Smooth muscle cell (in vitro differentiated cells): ENCODE measurements around the gene UBE2E2. TPM values are rescaled to one million over a fixed set of nuclear protein-coding genes. Genes with fewer than 3 reads are reported as not detected.
A peak's percentile ranks its signal among the peaks of the same experiment; 100 is the strongest.

Experiments
- DNase-seq: peaks from one replicate; lab custom pipeline; 2025; ENCODE audit not compliant: unreplicated experiment; lab: John Stamatoyannopoulos, UW
- H2AFZ ChIP-seq: fragments of 200-600 bp; sonication (generic); 2 replicates; pipeline ENCODE4 v1.6.0; 2016; ENCODE audit warnings: antibody characterized with exemption, low read depth, mild to moderate bottlenecking
- H3F3A ChIP-seq: fragments of 200-600 bp; sonication (generic); 2 replicates; pipeline ENCODE4 v1.6.0; 2017; ENCODE audit warnings: antibody characterized with exemption, low read depth
- H3K27ac ChIP-seq: fragments of 200-600 bp; sonication (generic); 2 replicates; pipeline ENCODE4 v1.5.1; 2016; ENCODE audit warnings: low read depth, mild to moderate bottlenecking
- H3K27me3 ChIP-seq: fragments of 200-600 bp; sonication (generic); 2 replicates; pipeline ENCODE4 v1.6.1; 2016; ENCODE audit warnings: low read depth, mild to moderate bottlenecking
- H3K36me3 ChIP-seq: fragments of 200-600 bp; sonication (generic); 2 replicates; pipeline ENCODE4 v1.5.1; 2016; ENCODE audit warnings: low read depth
- H3K4me1 ChIP-seq: fragments of 200-600 bp; sonication (generic); 2 replicates; pipeline ENCODE4 v1.5.1; 2016; ENCODE audit warnings: low read depth
- H3K4me2 ChIP-seq: fragments of 200-600 bp; sonication (generic); 2 replicates; pipeline ENCODE4 v1.6.0; 2016; ENCODE audit warnings: mild to moderate bottlenecking
- H3K4me3 ChIP-seq: fragments of 200-600 bp; sonication (generic); 2 replicates; pipeline ENCODE4 v1.5.1; 2016; ENCODE audit warnings: mild to moderate bottlenecking
- H3K79me2 ChIP-seq: fragments of 200-600 bp; sonication (generic); 2 replicates; pipeline ENCODE4 v1.6.0; 2016; ENCODE audit warnings: low read depth, mild to moderate bottlenecking
- H3K9ac ChIP-seq: fragments of 200-600 bp; sonication (generic); 2 replicates; pipeline ENCODE4 v1.6.0; 2016; ENCODE audit warnings: low read depth
- H3K9me3 ChIP-seq: fragments of 200-600 bp; sonication (generic); replicated peaks from 2 replicates; pipeline ENCODE4 v1.5.1; 2016; ENCODE audit warnings: low read depth
- H4K20me1 ChIP-seq: fragments of 200-600 bp; sonication (generic); 2 replicates; pipeline ENCODE4 v1.6.0; 2016; ENCODE audit warnings: low read depth
- CTCF ChIP-seq: fragments of 200-600 bp; sonication (generic); IDR thresholded peaks from 2 replicates; pipeline ENCODE4 v1.5.1; 2017; ENCODE audit warnings: borderline replicate concordance, mild to moderate bottlenecking, antibody characterized with exemption; ENCODE audit not compliant: insufficient read depth, poor library complexity, severe bottlenecking
- WGBS: methylation state at CpG from one replicate; pipeline ENCODE4 v1.1.7; 2016; ENCODE audit warnings: low lambda C conversion rate; 5-methylcytosine and 5-hydroxymethylcytosine counted together
- polyA plus RNA-seq: library from polyadenylated mRNA; unstranded; fragments of >200 nt; fragmentation: Nextera tagmentation; extraction: Ambion mirVana; gene quantifications from 2 replicates; pipeline ENCODE4 v1.2.1, GENCODE V29; 2016
- total RNA-seq: library from RNA; depleted of rRNA; stranded (reverse); fragments of >200 nt; gene quantifications from 2 replicates; pipeline ENCODE4 v1.2.3, GENCODE V29; 2014

Gene UBE2E2
- total and polyA plus RNA-seq, 2 experiments from 2014 or later: 65.9 to 121 TPM

- Histone ChIP-seq H3F3A (no peaks in the 10 kb centered on the region), H3K9me3 (no peaks in the 10 kb centered on the region), H3K27me3 (no peaks in the 10 kb centered on the region), H4K20me1 (peaks cover 54% of the 10 kb centered on the region), H3K36me3 (no peaks in the 10 kb centered on the region), H3K79me2 (peaks cover 29% of the 10 kb centered on the region), H3K27ac (peak overlapping the region; percentile 11), H3K9ac (no peak overlapping the region), H2AFZ (no peak overlapping the region), H3K4me2 (peak overlapping the region; percentile 52), H3K4me3 (no peak overlapping the region), H3K4me1 (no peaks in the 10 kb centered on the region)
- DNase-seq: no peak
- TF ChIP-seq CTCF: no peak
- WGBS: 36% methylated on average over 1 of the region's 1 CpG
Measured at GRCh38 chr3:23324745-23325144, 121.6 kb downstream of the UBE2E2 start.

GRCh38 chr3:23325466-23326065 lies 122.4 kb downstream of the UBE2E2 start:
- H4K20me1 ChIP-seq: peaks cover 46% of the 10 kb centered on the region
- no peak overlapping the region for H3K4me3 ChIP-seq
- H3K4me1 ChIP-seq: no peaks in the 10 kb centered on the region
- H3K27ac ChIP-seq: no peak overlapping the region
- H2AFZ ChIP-seq: no peak overlapping the region
- WGBS: 92% methylated on average over 4 of the region's 4 CpGs
- no peak for DNase-seq
- H3F3A ChIP-seq: no peaks in the 10 kb centered on the region
- no peak overlapping the region for H3K9ac ChIP-seq
- peaks cover 26% of the 10 kb centered on the region for H3K79me2 ChIP-seq
- H3K9me3 ChIP-seq: no peaks in the 10 kb centered on the region
- H3K27me3 ChIP-seq: no peaks in the 10 kb centered on the region
- no peaks in the 10 kb centered on the region for H3K36me3 ChIP-seq
- peak overlapping the region; percentile 52 for H3K4me2 ChIP-seq
- TF ChIP-seq CTCF: no peak

- H3F3A ChIP-seq: no peaks in the 10 kb centered on the region
- no peak for DNase-seq
- no peak overlapping the region for H3K4me2 ChIP-seq
- no peak overlapping the region for H3K27ac ChIP-seq
- peaks cover 3% of the 10 kb centered on the region for H3K4me1 ChIP-seq
- H3K9ac ChIP-seq: no peak overlapping the region
- no peaks in the 10 kb centered on the region for H3K27me3 ChIP-seq
- peaks cover 32% of the 10 kb centered on the region for H3K79me2 ChIP-seq
- H3K9me3 ChIP-seq: no peaks in the 10 kb centered on the region
- peaks cover 19% of the 10 kb centered on the region for H4K20me1 ChIP-seq
- WGBS: 76% methylated on average over 6 of the region's 6 CpGs
- TF ChIP-seq CTCF: no peak
- H2AFZ ChIP-seq: no peak overlapping the region
- no peaks in the 10 kb centered on the region for H3K36me3 ChIP-seq
- H3K4me3 ChIP-seq: no peak overlapping the region
Measured at GRCh38 chr3:23329471-23330105, 126.5 kb downstream of the UBE2E2 start.

GRCh38 chr3:23330568-23330967 lies 127.4 kb downstream of the UBE2E2 start:
- no peak overlapping the region for H2AFZ ChIP-seq
- no peak for DNase-seq
- no peaks in the 10 kb centered on the region for H3K9me3 ChIP-seq
- no peaks in the 10 kb centered on the region for H3K27me3 ChIP-seq
- H3K27ac ChIP-seq: no peak overlapping the region
- no peak overlapping the region for H3K9ac ChIP-seq
- peaks cover 29% of the 10 kb centered on the region for H3K79me2 ChIP-seq
- no peaks in the 10 kb centered on the region for H3F3A ChIP-seq
- 97% methylated on average over 1 of the region's 1 CpG for WGBS
- H3K4me2 ChIP-seq: no peak overlapping the region
- no peaks in the 10 kb centered on the region for H3K36me3 ChIP-seq
- H3K4me3 ChIP-seq: no peak overlapping the region
- peaks cover 3% of the 10 kb centered on the region for H3K4me1 ChIP-seq
- peaks cover 18% of the 10 kb centered on the region for H4K20me1 ChIP-seq
- TF ChIP-seq CTCF: no peak
